ENCODE data around the gene CAPN15. TPM values are rescaled to one million over a fixed set of nuclear protein-coding genes. Genes with fewer than 3 reads are reported as not detected.

The CAPN15 gene
- total and polyA plus RNA-seq, 9 of the 15 experiments (the other 6 are each of a cell fraction or from before 2014, with no cell fraction given), result 0.62 to 111 (median 14.2) TPM

DNA sequence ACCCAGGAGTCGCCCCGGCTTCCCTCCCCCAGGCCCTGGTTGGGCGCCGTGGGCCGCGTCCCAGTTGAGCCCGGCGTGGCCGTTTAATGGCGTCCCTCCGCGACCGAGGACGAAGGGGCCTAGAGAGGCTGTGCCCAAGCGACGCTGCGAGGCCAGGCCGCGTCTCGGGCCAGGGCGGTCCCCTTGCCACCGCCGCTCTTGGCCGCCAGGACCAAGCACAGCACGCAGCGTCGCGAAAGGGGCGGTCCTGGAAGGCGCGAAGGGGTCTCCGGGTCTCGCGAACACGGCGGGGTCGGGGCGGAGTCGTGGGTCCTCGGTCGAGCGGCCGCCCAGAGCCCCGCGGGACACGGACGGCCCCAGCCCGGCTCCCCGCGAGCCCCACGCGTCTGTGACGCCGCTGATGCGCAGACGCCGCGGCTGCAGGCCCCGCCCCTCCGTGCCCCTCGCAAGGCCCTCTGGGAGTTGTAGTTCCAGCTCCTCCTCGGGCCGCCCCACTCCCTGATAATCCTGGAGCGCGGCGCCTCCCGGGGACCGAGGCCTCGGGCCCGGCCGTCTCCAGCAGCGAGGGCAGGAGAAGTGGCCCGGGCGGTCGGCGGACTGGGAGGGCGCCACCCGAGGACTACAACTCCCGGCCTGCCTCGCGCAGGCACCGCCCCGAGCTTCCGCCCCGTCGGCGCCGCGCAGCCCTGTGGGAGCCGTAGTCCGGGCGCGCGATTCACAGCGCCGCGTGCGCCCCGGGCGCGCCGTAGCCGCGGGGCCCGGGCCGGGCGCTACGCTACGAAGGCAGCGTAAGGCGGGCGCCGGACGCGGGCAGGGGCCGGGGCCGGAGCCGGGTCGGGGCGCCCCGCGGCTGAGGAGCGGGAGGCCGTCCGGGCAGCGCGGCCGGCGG, at the start of gene CAPN15 (continued):
- TF ChIP-seq SIN3A (IDR thresholded peaks at IDR 0.05; ENCODE audit: borderline replicate concordance in 2 of 2, control insufficient read depth in 1 of 2, low read depth in 2 of 2, low read length in 2 of 2), result peak; percentile 20 to 40; a peak in 2 of 4 replicates
- TF ChIP-seq NEUROD1 (IDR thresholded peaks at IDR 0.05; ENCODE audit: borderline replicate concordance, low read depth, low read length, partially characterized antibody), result no peak
- TF ChIP-seq MCM7 (IDR thresholded peaks at IDR 0.05), result no peak
- no peak for TF ChIP-seq E2F3 (CRISPR knock-in tag; IDR thresholded peaks at IDR 0.05)
- TF ChIP-seq SAP30 (IDR thresholded peaks at IDR 0.05; ENCODE audit: borderline replicate concordance, insufficient read depth, low read depth, low read length, poor library complexity, severe bottlenecking), result peak; percentile 59
- no peak for TF ChIP-seq TAF9B (IDR thresholded peaks at IDR 0.05; ENCODE audit: partially characterized antibody)
- peak; percentile 73; the same call in 1 of the 2 replicates for TF ChIP-seq GTF2E2 (tag; IDR thresholded peaks at IDR 0.05)
- no peak for TF ChIP-seq ZNF668 (CRISPR knock-in tag; IDR thresholded peaks at IDR 0.05)
- TF ChIP-seq POU5F1 (IDR thresholded peaks at IDR 0.05; ENCODE audit: borderline replicate concordance, low read depth, low read length, partially characterized antibody), result peak; percentile 40
- no peak for TF ChIP-seq HMG20A (CRISPR knock-in tag; conservative IDR thresholded peaks at IDR 0.05)
- no peak for TF ChIP-seq TRIM28 (IDR thresholded peaks at IDR 0.05)
- TF ChIP-seq, protein P1, sequence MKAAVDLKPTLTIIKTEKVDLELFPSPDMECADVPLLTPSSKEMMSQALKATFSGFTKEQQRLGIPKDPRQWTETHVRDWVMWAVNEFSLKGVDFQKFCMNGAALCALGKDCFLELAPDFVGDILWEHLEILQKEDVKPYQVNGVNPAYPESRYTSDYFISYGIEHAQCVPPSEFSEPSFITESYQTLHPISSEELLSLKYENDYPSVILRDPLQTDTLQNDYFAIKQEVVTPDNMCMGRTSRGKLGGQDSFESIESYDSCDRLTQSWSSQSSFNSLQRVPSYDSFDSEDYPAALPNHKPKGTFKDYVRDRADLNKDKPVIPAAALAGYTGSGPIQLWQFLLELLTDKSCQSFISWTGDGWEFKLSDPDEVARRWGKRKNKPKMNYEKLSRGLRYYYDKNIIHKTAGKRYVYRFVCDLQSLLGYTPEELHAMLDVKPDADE (conservative IDR thresholded peaks at IDR 0.05; ENCODE audit: control insufficient read depth, low read depth, low read length), result peak; percentile 96
- TF ChIP-seq NRF1 (conservative IDR thresholded peaks at IDR 0.05 in 1 of 2, IDR thresholded peaks at IDR 0.05 in 1 of 2), result peak; percentile 92 to 93
- no peak for TF ChIP-seq ZNF57 (CRISPR knock-in tag; IDR thresholded peaks at IDR 0.05)
- TF ChIP-seq ZNF212 (CRISPR knock-in tag; IDR thresholded peaks at IDR 0.05), result no peak
- no peak for TF ChIP-seq PTTG1 (tag; IDR thresholded peaks at IDR 0.05; ENCODE audit: low read depth)
- no peak for TF ChIP-seq HIVEP1 (CRISPR knock-in tag; IDR thresholded peaks at IDR 0.05)
- no peak for TF ChIP-seq RAD51 (IDR thresholded peaks at IDR 0.05; ENCODE audit: borderline replicate concordance, low read depth)
- peak; percentile 67 for TF ChIP-seq CTBP1 (IDR thresholded peaks at IDR 0.05; ENCODE audit: borderline replicate concordance)
- no peak for TF ChIP-seq SMARCB1 (IDR thresholded peaks at IDR 0.05; ENCODE audit: insufficient read length, low read depth)
- TF ChIP-seq, protein P2, sequence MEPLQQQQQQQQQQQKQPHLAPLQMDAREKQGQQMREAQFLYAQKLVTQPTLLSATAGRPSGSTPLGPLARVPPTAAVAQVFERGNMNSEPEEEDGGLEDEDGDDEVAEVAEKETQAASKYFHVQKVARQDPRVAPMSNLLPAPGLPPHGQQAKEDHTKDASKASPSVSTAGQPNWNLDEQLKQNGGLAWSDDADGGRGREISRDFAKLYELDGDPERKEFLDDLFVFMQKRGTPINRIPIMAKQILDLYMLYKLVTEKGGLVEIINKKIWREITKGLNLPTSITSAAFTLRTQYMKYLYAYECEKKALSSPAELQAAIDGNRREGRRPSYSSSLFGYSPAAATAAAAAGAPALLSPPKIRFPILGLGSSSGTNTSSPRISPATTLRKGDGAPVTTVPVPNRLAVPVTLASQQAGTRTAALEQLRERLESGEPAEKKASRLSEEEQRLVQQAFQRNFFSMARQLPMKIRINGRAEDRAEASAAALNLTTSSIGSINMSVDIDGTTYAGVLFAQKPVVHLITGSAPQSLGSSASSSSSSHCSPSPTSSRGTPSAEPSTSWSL (CRISPR knock-in tag; IDR thresholded peaks at IDR 0.05; ENCODE audit: borderline replicate concordance), result peak; percentile 35; the same call in 1 of the 2 replicates
- TF ChIP-seq XRCC5 (IDR thresholded peaks at IDR 0.05; ENCODE audit: low read depth, low read length), result no peak
- no peak for TF ChIP-seq ZKSCAN1 (IDR thresholded peaks at IDR 0.05; ENCODE audit: low read depth, low read length)
- peak; percentile 91 for TF ChIP-seq MTA3 (IDR thresholded peaks at IDR 0.05; ENCODE audit: borderline replicate concordance)

All from K562 (cell line).